Measurements from ENCODE around the gene SH3RF3.

The SH3RF3 gene

DNA sequence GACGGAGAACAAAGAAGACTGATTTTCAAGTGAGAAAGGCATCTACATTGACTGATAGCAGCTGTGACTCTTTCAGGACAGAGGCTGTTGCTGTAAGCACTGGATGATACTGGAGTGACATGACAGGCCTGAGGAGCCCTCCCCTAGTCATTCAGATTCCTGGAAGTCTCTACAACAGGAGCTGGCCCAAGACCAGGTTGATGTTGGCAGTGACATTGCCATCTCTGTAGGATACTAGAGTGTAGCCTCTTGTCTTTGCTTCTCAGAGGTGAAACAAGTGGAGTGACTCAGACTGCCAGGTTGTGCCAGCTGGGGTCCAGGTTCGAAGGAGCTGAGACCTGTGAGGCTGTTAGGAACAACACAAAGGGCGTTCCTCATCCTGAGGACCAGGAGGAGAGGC, 44.7 kb upstream of the SH3RF3 start:
- no peak for DNase-seq (ENCODE audit: low read depth, low spot score)
- H3K4me3 ChIP-seq (ENCODE audit: low read depth, low read length): no peak overlapping the region
- TF ChIP-seq, protein P1, sequence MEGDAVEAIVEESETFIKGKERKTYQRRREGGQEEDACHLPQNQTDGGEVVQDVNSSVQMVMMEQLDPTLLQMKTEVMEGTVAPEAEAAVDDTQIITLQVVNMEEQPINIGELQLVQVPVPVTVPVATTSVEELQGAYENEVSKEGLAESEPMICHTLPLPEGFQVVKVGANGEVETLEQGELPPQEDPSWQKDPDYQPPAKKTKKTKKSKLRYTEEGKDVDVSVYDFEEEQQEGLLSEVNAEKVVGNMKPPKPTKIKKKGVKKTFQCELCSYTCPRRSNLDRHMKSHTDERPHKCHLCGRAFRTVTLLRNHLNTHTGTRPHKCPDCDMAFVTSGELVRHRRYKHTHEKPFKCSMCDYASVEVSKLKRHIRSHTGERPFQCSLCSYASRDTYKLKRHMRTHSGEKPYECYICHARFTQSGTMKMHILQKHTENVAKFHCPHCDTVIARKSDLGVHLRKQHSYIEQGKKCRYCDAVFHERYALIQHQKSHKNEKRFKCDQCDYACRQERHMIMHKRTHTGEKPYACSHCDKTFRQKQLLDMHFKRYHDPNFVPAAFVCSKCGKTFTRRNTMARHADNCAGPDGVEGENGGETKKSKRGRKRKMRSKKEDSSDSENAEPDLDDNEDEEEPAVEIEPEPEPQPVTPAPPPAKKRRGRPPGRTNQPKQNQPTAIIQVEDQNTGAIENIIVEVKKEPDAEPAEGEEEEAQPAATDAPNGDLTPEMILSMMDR (IDR thresholded peaks at IDR 0.05; ENCODE audit: insufficient read depth, low read length, missing control alignments): no peak
- ChIA-PET CTCF (no interaction called here), POLR2A (no interaction called here)

DNA sequence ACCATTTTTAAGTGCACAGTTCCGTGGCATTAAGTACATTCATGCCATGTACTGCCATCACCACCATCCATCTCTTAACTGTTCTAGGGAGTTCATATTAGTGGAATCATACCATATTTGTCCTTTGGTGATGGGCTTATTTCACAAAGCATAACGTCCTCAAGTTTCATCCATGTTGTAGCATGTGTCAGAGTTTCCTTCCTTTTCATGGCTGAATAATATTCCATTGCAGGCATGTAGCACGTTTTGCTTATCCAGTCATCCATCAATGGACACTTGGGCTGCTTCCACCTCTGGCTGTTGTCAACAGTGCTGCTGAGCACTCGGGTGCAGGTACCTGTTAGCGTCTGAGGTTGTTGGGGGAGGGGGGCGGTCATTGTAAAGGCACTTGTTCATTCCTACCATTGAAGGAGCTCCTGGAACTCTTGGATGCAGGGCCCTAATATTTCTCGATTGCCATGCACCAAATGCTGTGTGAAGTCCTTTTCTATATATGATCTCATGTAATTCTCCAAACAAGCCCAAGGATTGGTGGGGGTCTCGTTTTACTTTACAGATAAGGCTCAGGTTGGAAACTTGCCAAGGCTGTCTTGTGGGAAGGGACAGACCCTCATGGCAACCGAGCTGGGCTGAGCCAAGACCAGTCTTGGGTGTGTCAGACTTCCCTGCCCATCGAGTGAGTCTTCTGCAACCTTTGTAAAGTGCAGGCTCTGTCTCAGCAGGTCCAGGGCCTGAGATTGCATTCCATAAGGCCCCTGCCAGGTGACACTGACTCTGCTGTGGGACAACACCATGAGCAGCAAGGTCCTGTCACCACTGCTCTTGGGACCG, 42.9 kb upstream of the SH3RF3 start:
- TF ChIP-seq, protein P1 (IDR thresholded peaks at IDR 0.05; ENCODE audit: insufficient read depth, low read length, missing control alignments): no peak
- ChIA-PET POLR2A (no interaction called here), CTCF (no interaction called here)
- DNase-seq (ENCODE audit: low read depth, low spot score): no peak
- H3K4me3 ChIP-seq (ENCODE audit: low read depth, low read length): no peak overlapping the region

DNA sequence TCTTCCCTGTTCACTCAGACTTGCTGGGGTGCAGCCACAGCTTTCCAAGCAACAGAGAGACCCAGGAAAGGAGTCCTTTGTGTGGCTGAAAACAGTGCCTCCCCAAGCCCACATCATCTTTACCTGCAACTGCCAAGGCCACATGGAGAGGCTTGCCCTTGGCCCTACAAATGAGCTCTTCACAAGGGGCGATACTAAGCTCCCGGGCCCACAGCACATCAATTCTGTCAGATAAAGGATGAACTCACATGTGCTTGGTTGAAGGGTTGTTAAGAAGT, 42.3 kb upstream of the SH3RF3 start:
- TF ChIP-seq, protein P1 (IDR thresholded peaks at IDR 0.05; ENCODE audit: insufficient read depth, low read length, missing control alignments): no peak
- POLR2A ChIA-PET: no interaction called here

DNA sequence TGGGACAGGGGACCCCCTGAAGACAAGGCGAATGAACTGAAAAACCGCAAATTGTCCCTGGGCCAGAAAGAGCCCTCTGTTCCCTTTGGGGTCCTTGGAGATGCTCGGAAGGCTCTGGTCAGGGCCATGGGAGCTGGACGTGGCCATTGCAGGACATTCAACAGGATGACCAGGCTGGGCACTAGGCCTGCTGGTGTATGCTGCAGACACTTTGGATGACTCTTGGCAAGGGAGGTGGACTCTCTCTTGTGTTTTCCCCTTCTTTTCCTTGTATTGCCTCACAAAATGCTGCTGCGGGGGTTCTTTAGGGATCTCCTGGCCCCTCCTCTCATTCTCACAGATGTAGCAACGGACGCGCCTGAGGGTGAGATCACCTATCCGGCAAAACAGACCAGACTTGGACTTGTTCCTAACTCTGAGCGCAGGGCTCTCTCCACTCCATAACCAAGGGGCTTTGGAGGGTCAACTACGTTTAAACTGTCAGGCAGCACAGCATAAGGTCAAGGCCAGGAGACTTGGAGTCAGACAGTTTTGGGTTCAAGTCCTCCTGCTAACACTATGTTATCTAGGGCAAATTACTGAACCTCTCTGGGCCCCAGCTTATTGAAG, 41.8 kb upstream of the SH3RF3 start:
- H3K4me3 ChIP-seq (ENCODE audit: low read depth, low read length): no peak overlapping the region
- no peak for DNase-seq (ENCODE audit: low read depth, low spot score)
- TF ChIP-seq, protein P1 (IDR thresholded peaks at IDR 0.05; ENCODE audit: insufficient read depth, low read length, missing control alignments): no peak
- POLR2A ChIA-PET: no interaction called here
- CTCF ChIA-PET: no interaction called here

More for the DNA sequence above, 42.3 kb upstream of the SH3RF3 start:
- H3K4me3 ChIP-seq (ENCODE audit: low read depth, low read length): no peak overlapping the region
- no peak for DNase-seq (ENCODE audit: low read depth, low spot score)
- CTCF ChIA-PET: no interaction called here

DNA sequence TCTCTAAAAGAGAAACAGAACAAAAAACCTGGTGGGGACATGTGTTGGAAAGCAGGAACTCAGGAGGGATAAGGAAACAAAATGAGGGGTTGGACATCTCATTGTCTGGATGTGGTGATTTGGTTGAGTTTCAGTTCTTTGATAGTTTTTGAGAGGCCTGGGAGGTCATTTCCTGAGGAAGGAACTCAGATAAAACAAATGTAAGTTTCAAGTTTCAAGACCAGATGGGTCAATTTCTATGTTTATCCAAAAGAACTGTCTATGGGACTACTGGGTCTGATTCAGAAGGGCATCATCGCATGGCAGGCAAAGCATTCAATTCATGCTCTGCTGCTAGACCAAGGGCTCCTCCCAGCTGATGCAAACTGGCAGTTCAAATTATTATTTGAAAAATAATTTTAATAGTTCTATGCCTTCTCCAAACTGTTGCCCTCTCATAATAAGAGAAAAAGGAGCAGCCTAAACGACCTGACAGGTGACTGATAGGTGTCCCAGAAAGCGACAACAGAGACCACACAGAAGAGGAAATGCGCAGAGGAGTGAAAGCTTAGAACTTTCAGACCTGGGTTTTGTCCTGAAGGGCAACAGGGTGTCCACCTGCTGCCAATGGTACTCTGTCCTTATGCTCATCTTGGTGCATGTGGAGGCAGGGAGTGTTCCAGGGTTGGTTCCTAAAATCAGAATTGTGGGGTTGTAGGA, 39.3 kb upstream of the SH3RF3 start:
- H3K4me3 ChIP-seq (ENCODE audit: low read depth, low read length): no peak overlapping the region
- ChIA-PET POLR2A (no interaction called here), CTCF (no interaction called here)
- TF ChIP-seq, protein P1 (IDR thresholded peaks at IDR 0.05; ENCODE audit: insufficient read depth, low read length, missing control alignments): no peak
- DNase-seq (ENCODE audit: low read depth, low spot score): no peak

DNA sequence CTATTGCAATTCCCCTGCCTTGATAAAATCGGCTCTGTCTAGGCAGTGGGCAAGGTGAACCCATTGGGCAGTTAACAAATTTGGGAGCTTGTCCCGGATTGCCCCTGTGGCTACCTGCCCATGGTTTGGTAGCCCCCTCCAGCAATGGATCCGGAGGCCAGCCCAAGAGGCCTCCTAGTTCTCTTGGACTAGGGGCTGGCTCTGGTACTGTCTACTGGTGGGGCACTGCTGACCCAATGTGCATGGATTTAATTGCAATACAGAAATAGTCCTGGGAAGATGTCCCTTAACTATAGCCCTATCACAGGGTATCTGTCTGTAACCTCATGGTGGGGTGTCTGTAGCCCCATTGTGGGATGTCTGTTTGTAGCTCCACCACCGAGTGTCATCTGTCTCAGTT, 37.5 kb upstream of the SH3RF3 start:
- POLR2A ChIA-PET: no interaction called here
- TF ChIP-seq, protein P1 (IDR thresholded peaks at IDR 0.05; ENCODE audit: insufficient read depth, low read length, missing control alignments): no peak
- no peak for DNase-seq (ENCODE audit: low read depth, low spot score)
- no peak overlapping the region for H3K4me3 ChIP-seq (ENCODE audit: low read depth, low read length)
- CTCF ChIA-PET: no interaction called here

All from AG04449 (cell line).